Occipital lobe (tissue), 2 donors: ENCODE results near the gene SPEM1. TPM values are rescaled to one million over a fixed set of nuclear protein-coding genes. Genes with fewer than 3 reads are reported as not detected.
"Not testable (repeated sequence)": the region's sequence is repeated elsewhere in the genome, so short reads cannot be mapped to it uniquely, and the experiment has no call there.

Experiments used
- DNase-seq: peaks from one replicate; lab custom pipeline; 2025; lab: John Stamatoyannopoulos, UW
- total RNA-seq: library from RNA; depleted of rRNA; stranded (reverse); fragments of >200 nt; gene quantifications from one replicate; pipeline ENCODE4 v1.2.3, GENCODE V29; 2014

Gene SPEM1
- total RNA-seq, 1 donor from 2014 or later: not detected

DNA sequence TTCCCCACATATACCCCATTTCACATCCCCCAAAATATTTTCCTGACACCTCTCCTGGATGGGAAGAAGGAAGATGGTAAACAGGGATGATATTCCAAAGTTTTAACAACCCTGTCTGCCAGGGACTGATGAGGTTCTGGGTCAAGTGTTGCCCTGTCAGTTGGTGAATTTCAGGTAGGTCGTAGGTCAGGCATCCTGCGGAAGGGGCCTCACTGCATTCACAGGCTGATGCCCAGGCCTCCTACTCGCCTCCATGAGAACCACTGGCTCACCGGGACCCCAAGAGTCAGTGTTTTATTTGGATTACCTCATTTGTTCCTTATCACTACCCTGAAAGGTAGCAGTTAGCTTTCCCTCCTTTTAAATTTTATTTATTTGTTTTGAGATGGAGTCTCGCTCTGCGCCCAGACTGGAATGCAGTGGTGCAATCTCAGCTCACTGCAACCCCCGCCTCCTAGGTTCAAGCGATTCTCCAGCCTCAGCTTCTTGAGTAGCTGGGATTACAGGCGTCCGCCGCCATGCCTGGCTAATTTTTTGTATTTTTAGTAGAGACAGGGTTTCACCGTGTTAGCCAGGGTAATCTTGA lies 48.8 kb downstream of the SPEM1 start:
- no peak for DNase-seq

DNA sequence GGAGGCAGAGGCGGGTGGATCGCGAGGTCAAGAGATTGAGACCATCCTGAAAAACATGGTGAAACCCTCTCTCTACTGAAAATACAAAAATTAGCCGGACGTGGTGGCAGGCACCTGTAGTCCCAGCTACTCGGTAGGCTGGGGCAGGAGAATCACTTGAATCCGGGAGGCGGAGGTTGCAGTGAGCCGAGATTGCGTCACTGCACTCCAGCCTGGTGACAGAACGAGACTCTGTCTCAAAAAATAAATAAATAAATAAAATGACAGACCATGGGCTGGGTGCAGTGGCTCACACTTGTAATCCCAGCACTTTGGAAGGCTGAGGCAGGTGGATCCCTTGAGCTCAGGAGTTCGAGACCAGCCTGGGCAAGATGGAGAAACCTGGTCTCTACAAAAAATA lies 49.7 kb downstream of the SPEM1 start:
- not testable (repeated sequence) for DNase-seq

DNA sequence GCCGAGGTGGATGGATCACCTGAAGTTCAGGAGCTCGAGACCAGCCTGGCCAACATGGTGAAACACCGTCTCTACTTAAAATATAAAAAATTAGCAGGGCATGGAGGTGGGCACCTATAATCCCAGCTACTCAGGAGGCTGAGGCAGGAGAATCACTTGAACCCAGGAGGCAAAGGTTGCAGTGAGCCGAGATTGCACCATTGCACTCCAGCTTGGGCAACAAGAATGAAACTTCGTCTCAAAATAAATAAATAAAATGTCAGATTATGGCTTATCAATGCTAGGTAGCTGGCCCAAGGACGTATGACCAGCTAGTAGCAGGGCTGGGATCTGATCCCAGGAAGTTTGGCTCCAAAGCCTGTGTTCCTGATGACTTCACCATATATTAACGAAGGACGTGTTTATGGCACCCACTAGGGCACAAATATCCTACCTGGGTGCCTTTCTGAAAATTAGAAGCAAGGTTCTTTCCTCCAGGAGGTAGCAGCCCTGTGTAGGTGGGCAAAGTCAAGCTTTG lies 50.4 kb downstream of the SPEM1 start:
- not testable (repeated sequence) for DNase-seq

Other genes starting within 250 kb of the SPEM1 start
- gene ASGR1, start 241.0 kb upstream of the SPEM1 start, total RNA-seq: 15.6 TPM
- gene DLG4, start 200.5 kb upstream of the SPEM1 start, total RNA-seq: 131 TPM
- 77.2 TPM for gene ACADVL, start 200.4 kb upstream of the SPEM1 start, total RNA-seq
- 49.1 TPM for gene DVL2, start 185.8 kb upstream of the SPEM1 start, total RNA-seq
- gene PHF23, start 180.9 kb upstream of the SPEM1 start, total RNA-seq: 33.7 TPM
- gene GABARAP, start 177.9 kb upstream of the SPEM1 start, total RNA-seq: 93.3 TPM
- gene CTDNEP1, start 168.6 kb upstream of the SPEM1 start, total RNA-seq: 26.5 TPM
- gene ELP5, start 168.1 kb upstream of the SPEM1 start, total RNA-seq: 25.4 TPM
- gene CLDN7, start 157.8 kb upstream of the SPEM1 start, total RNA-seq: 0.16 TPM
- 0.16 TPM for gene SLC2A4, start 138.6 kb upstream of the SPEM1 start, total RNA-seq
- gene YBX2, start 125.7 kb upstream of the SPEM1 start, total RNA-seq: 2.7 TPM
- gene EIF5A, start 112.7 kb upstream of the SPEM1 start, total RNA-seq: 156 TPM
- 29.5 TPM for gene GPS2, start 105.0 kb upstream of the SPEM1 start, total RNA-seq
- gene NEURL4, start 91.0 kb upstream of the SPEM1 start, total RNA-seq: 46.6 TPM
- not detected for gene ACAP1, start 83.8 kb upstream of the SPEM1 start, total RNA-seq
- gene KCTD11, start 68.2 kb upstream of the SPEM1 start, total RNA-seq: 3.9 TPM
- gene TMEM95, start 65.2 kb upstream of the SPEM1 start, total RNA-seq: not detected
- gene TNK1, start 39.2 kb upstream of the SPEM1 start, total RNA-seq: 0.94 TPM
- gene PLSCR3, start 25.8 kb upstream of the SPEM1 start, total RNA-seq: 10.0 TPM
- 55.2 TPM for gene TMEM256, start 16.2 kb upstream of the SPEM1 start, total RNA-seq
- gene NLGN2, start 12.5 kb upstream of the SPEM1 start, total RNA-seq: 9.2 TPM
- gene SPEM2, start 5.3 kb downstream of the SPEM1 start, total RNA-seq: not detected
- gene SPEM3, start 8.5 kb downstream of the SPEM1 start, total RNA-seq: not detected
- 3.7 TPM for gene TMEM102, start 15.1 kb downstream of the SPEM1 start, total RNA-seq
- gene FGF11, start 19.2 kb downstream of the SPEM1 start, total RNA-seq: 18.2 TPM
- gene CHRNB1, start 24.7 kb downstream of the SPEM1 start, total RNA-seq: 17.2 TPM
- gene ZBTB4, start 59.3 kb downstream of the SPEM1 start, total RNA-seq: 17.6 TPM
- gene SLC35G6, start 61.1 kb downstream of the SPEM1 start, total RNA-seq: not detected
- gene POLR2A, start 64.0 kb downstream of the SPEM1 start, total RNA-seq: 54.6 TPM
- gene TNFSF12, start 128.7 kb downstream of the SPEM1 start, total RNA-seq: 3.3 TPM
- gene TNFSF13, start 138.4 kb downstream of the SPEM1 start, total RNA-seq: 0.31 TPM
- gene SENP3, start 141.6 kb downstream of the SPEM1 start, total RNA-seq: 84.8 TPM
- gene CD68, start 159.3 kb downstream of the SPEM1 start, total RNA-seq: 0.62 TPM
- 34.8 TPM for gene MPDU1, start 163.5 kb downstream of the SPEM1 start, total RNA-seq
- gene SOX15, start 169.8 kb downstream of the SPEM1 start, total RNA-seq: 0.47 TPM
- gene FXR2, start 194.6 kb downstream of the SPEM1 start, total RNA-seq: 51.9 TPM
- gene SAT2, start 207.5 kb downstream of the SPEM1 start, total RNA-seq: 32.8 TPM
- not detected for gene SHBG, start 209.8 kb downstream of the SPEM1 start, total RNA-seq
- 5.0 TPM for gene ATP1B2, start 230.6 kb downstream of the SPEM1 start, total RNA-seq